Right lobe of liver (tissue), 4 donors: ENCODE measurements around the gene AOAH.

ENCODE experiments used
- POLR2A ChIP-seq: fragments of 450-650 bp; IDR thresholded peaks from one replicate; pipeline ENCODE4 v1.6.1; 2017; ENCODE audit warnings: antibody characterized with exemption, mild to moderate bottlenecking
- TF ChIP-seq, protein P1 (sequence below), 4 donors: fragments of 200-600 bp in 3 of 4; fragments of 450-650 bp in 1 of 4; IDR thresholded peaks; one replicate each; pipeline versions ENCODE4 v1.5.1 to v1.8.0; 2016 to 2022; ENCODE audit warnings: antibody characterized with exemption in 4 of 4, mild to moderate bottlenecking in 2 of 4
- donor health status: DM: no; HTN: no; CAD: no.
- donor health status: DM: no; HTN: no; CAD: no.
- donor health status: DM: no; HTN: yes; CAD: no.

DNA sequence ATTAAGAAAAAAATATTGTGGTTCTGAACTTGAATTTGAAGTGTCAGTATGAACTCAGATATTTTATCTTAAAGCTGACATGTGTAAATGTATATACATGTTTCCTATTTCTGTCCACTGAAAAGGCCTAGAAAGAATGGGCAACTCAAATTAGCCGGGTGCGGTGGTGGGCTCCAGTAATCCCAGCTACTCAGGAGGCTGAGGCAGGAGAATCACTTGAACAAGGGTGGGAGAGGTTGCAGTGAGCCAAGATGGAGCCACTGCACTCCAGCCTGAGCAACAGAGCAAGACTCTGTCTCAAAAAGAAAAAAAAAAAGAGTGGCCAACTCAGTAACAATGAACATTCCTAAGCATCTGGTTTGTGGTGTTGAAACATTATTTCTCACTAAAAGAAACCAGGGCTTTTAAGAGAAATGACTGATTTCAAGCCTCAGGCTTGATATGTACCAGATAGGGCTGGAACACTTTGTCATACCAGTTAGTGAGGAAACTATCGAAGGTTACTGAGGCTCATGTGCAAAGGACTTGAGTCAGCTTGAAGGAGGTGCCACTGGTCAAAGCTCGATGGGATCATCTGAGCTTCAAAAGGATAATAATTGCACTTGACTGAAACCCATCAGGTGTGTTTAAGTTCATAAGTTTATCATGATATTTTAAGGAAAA is 40.5 kb downstream of the AOAH start:
- TF ChIP-seq, protein P1, sequence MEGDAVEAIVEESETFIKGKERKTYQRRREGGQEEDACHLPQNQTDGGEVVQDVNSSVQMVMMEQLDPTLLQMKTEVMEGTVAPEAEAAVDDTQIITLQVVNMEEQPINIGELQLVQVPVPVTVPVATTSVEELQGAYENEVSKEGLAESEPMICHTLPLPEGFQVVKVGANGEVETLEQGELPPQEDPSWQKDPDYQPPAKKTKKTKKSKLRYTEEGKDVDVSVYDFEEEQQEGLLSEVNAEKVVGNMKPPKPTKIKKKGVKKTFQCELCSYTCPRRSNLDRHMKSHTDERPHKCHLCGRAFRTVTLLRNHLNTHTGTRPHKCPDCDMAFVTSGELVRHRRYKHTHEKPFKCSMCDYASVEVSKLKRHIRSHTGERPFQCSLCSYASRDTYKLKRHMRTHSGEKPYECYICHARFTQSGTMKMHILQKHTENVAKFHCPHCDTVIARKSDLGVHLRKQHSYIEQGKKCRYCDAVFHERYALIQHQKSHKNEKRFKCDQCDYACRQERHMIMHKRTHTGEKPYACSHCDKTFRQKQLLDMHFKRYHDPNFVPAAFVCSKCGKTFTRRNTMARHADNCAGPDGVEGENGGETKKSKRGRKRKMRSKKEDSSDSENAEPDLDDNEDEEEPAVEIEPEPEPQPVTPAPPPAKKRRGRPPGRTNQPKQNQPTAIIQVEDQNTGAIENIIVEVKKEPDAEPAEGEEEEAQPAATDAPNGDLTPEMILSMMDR (IDR thresholded peaks at IDR 0.05): no peak
- no peak for TF ChIP-seq POLR2A
